HG03159 (cell line): ENCODE results near the gene SMOC2.
"Not testable (repeated sequence)": the region's sequence is repeated elsewhere in the genome, so short reads cannot be mapped to it uniquely, and the experiment has no call there.

ENCODE experiments used
- ATAC-seq: cut with Tn5 transposase; IDR thresholded peaks from one replicate; pipeline ENCODE4 v1.9.1; 2021; ENCODE audit warnings: mild to moderate bottlenecking, moderate library complexity; ENCODE audit not compliant: unreplicated experiment

Gene SMOC2

GRCh38 chr6:168674595-168674994 is 233.6 kb downstream of the SMOC2 start:
- ATAC-seq: no peak

- ATAC-seq: no peak
Observed at GRCh38 chr6:168675375-168675774, 234.4 kb downstream of the SMOC2 start.

DNA sequence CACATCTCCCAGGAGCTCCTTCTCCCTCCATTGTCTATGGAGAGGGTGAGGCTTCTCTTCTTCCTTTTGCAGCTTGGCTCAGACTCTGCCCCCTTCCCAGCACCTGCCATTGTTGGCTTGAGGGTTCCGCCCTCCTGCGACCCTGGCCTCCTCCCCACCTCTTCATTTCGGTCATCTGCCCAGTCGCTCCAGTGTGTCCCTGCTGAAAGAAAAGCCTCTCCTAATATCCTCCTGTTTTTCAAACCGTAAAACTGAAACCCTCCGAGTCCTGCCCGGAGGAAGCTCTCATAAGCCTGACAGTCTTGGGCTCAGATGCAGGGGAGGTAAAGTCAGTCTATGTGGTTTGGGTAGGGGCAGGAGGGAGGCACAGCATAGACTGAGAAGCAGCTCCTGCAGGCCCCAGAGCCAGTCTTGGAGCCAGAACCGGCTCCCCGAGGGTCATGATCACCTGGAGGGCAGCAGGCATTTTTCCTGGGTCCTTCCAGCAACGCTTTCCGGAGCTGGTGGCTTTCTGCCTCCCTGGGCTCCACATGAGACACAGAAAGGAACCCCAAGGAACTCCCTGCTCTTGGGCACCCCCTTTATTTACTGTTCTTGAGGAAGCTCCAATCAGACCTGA is 235.1 kb downstream of the SMOC2 start:
- ATAC-seq: no peak

- no peak for ATAC-seq
Observed at GRCh38 chr6:168676552-168677322, 235.8 kb downstream of the SMOC2 start.

DNA sequence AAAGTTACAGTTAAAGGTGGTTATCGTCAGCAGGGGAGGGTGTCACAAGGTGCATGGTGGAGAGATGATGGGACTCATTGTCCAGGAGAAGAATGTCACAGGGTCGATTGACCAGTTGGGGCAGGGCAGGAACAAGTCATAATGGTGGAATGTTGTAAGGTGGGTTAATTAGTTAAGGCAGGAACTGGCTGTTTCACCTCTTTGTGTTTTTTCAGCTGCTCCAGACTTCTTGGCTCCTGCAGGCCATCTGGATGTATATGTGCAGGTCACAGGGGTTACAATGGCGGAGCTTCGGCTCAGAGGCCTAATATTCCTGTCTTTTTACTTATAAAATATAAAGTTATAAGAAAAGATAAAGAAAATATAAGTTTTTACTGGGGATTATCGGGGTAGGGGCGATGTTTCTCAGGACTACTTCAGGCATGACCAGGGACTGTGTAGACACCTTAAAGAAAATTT is 236.4 kb downstream of the SMOC2 start:
- ATAC-seq: not testable (repeated sequence)

GRCh38 chr6:168678077-168678476 is 237.1 kb downstream of the SMOC2 start:
- no peak for ATAC-seq

DNA sequence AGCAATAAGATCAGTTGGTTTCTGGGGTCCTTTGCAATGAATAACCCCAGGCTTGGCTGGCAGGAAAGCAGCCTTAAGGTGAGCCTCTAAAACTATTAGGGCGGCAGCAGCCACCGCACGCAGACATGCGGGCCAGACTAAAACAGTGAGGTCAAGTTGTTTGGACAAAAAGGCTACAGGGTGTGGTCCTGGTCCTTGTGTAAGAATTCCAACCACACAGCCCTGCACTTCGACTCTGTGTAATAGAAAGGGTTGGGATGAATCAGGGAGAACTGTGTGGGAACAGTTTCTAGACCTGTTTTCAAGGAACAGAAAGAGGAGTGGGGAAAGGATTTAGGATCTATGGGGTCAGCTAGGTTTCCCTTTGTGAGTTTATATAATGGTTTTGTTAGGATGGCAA is 237.6 kb downstream of the SMOC2 start:
- ATAC-seq: no peak

GRCh38 chr6:168681748-168682147 is 240.8 kb downstream of the SMOC2 start:
- ATAC-seq: no peak

DNA sequence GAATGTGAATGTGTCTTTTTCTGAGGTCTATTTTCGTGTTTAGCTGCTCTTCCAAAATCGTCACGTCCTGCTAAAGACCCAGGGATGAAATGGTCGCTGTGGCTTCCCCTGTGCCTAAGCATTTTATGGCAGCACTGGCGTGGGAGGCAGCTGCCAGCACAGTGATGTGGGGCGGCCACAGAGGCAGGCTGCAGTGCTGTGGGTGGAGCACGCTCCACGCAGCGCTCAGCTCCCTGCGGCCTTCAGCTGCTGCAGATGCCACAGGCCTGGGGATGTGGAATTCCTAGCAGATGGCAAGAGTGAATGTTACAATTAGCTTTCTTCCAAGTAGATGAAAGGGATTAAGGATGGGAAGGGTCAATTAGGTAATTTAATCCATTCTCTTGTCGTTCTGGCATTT is 242.6 kb downstream of the SMOC2 start:
- ATAC-seq: no peak

- ATAC-seq: no peak
Observed at GRCh38 chr6:168684471-168684870, 243.5 kb downstream of the SMOC2 start.

GRCh38 chr6:168684906-168685305 is 243.9 kb downstream of the SMOC2 start:
- no peak for ATAC-seq

- no peak for ATAC-seq
Observed at GRCh38 chr6:168686029-168686738, 245.2 kb downstream of the SMOC2 start.

- no peak for ATAC-seq
Observed at GRCh38 chr6:168686831-168687730, 246.1 kb downstream of the SMOC2 start.

DNA sequence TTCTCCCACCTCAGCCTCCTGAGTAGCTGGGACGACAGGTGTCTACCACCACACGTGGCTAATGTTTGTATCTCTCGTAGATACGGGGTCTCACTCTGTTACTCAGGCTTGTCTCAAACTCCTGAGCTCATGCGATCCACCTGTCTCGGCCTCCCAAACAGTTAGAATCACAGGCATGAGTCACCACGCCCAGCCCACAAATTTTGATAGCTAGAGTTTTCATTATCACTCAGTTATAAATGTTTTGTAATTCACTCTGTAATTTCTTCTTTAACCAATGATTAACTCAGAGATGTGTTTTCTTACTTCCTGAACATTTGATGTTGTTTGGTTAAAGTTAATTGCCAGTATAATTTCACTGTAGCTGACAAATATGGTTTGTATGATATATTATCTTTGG is 249.3 kb downstream of the SMOC2 start:
- ATAC-seq: no peak

DNA sequence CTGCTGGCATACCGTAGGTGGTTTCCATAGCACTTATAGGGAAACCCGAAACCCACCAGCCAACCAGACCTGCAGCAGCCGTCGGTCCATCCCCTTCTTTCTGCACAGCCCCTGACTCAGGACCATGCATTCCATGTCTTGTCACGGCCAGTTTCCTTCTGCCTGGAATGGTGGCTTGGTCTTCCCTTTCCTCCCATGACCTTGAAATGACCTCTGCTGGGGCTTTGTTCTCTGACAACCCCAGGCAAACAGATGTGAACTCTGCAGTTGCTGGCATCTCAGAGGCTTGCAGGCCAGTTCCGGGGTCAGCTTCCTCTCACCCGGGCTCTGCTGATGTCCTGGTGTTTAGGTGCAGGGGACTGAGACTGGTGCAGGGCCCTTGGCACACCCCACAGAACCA is 250.8 kb downstream of the SMOC2 start:
- no peak for ATAC-seq

GRCh38 chr6:168692193-168692914 is 251.4 kb downstream of the SMOC2 start:
- no peak for ATAC-seq

DNA sequence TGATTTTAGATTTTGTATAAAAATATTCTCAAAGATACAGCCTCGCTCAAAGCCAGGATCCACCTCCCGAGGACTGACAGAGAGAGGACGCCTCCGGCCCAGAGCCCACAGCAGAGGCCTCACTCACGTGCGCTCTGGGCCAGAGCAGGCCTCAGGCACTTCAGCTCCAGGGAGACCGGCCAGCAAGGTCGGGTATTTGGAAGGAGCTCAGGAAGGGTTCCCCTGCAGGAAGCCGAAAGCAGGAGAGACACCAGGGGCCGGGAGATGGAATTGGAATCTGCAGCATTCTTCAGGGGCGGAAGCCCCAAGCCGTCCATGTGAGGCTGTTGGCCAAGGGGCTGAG is 251.9 kb downstream of the SMOC2 start:
- ATAC-seq: not testable (repeated sequence)

- not testable (repeated sequence) for ATAC-seq
Observed at GRCh38 chr6:168694797-168695196, 253.8 kb downstream of the SMOC2 start.

- no peak for ATAC-seq
Observed at GRCh38 chr6:168695701-168696100, 254.7 kb downstream of the SMOC2 start.

DNA sequence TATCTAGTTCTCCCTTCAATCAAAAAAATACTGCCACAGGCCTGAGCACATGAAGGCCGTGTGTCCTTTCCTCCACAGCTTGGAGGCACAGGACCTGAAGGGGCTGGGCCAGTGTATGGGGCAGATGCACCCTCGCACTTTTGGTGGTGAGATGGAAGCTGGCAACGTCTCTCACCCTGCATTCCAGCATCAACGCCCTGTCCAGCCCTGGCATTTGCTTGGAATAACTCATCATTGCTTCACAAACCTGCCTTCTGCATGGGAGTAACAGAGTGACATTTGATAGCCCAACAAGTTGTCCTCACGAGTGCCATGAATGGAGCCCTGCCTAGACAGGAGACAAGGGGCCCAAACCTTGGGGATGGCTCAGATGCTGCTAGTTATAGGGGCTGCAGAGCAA is 257.9 kb downstream of the SMOC2 start:
- ATAC-seq: no peak
